Adrenal gland (tissue), 5 donors: ENCODE measurements around the gene SSX2IP.

ENCODE experiments used
- CTCF ChIP-seq, 6 experiments: fragments of 450-650 bp in 4 of 6; fragments of 200-600 bp in 2 of 6; sonication (generic) in 1 of 6; IDR thresholded peaks; 1 replicate in 5 of 6; 2 replicates in 1 of 6; pipeline versions ENCODE4 v1.5.1 to v1.8.0; 2016 to 2021; ENCODE audit warnings: antibody characterized with exemption in 6 of 6, mild to moderate bottlenecking in 2 of 6, moderate library complexity in 1 of 6
- POLR2A ChIP-seq, 2 donors: fragments of 450-650 bp; IDR thresholded peaks; one replicate each; pipeline ENCODE4 v1.6.1; 2017; ENCODE audit warnings: antibody characterized with exemption in 2 of 2, mild to moderate bottlenecking in 2 of 2, moderate library complexity in 1 of 2
- donor health status: DM: no; HTN: no; CAD: no.

GRCh38 chr1:84737590-84737989, 47.3 kb upstream of the SSX2IP start:
- TF ChIP-seq CTCF (IDR thresholded peaks at IDR 0.05) (no peak), POLR2A (IDR thresholded peaks at IDR 0.05) (no peak)
